OCI-LY1 (cell line): ENCODE measurements around the gene CFAP77.

Source experiments
- H2AFZ ChIP-seq: fragments of 200-600 bp; sonication (generic), shearing (Covaris generic); 2 replicates; pipeline ENCODE4 v1.6.0; 2014; ENCODE audit warnings: antibody characterized with exemption, mild to moderate bottlenecking, low read length
- H3F3A ChIP-seq: fragments of 200-600 bp; sonication (generic), shearing (Covaris generic); 2 replicates; pipeline ENCODE4 v1.6.0; 2014; ENCODE audit warnings: mild to moderate bottlenecking, antibody characterized with exemption, low read length, moderate library complexity; ENCODE audit not compliant: insufficient read depth
- H3K27ac ChIP-seq: fragments of 200-600 bp; sonication (generic); 2 replicates; pipeline ENCODE4 v1.5.1; 2014; ENCODE audit warnings: low read length, mixed run types, mild to moderate bottlenecking, low read depth; ENCODE audit not compliant: poor library complexity, severe bottlenecking
- H3K27me3 ChIP-seq: fragments of 200-600 bp; sonication (generic); 2 replicates; pipeline ENCODE4 v1.6.0; 2014; ENCODE audit warnings: antibody characterized with exemption, mild to moderate bottlenecking, low read length, moderate library complexity; ENCODE audit not compliant: insufficient read depth
- H3K36me3 ChIP-seq: fragments of 200-600 bp; sonication (generic); 2 replicates; pipeline ENCODE4 v1.6.1; 2014; ENCODE audit warnings: mild to moderate bottlenecking, antibody characterized with exemption, low read length, moderate library complexity, mixed read lengths; ENCODE audit not compliant: insufficient read depth
- H3K4me1 ChIP-seq: fragments of 200-600 bp; sonication (generic); 2 replicates; pipeline ENCODE4 v1.5.1; 2014; ENCODE audit warnings: mild to moderate bottlenecking, low read length, moderate library complexity; ENCODE audit not compliant: insufficient read depth, severe bottlenecking
- H3K4me2 ChIP-seq: fragments of 200-600 bp; sonication (generic), shearing (Covaris generic); 2 replicates; pipeline ENCODE4 v1.6.1; 2014; ENCODE audit warnings: low read length
- H3K4me3 ChIP-seq: fragments of 200-600 bp; sonication (generic); 2 replicates; pipeline ENCODE4 v1.5.1; 2014; ENCODE audit warnings: low read length, low read depth, mild to moderate bottlenecking, mixed read lengths; ENCODE audit not compliant: poor library complexity, severe bottlenecking
- H3K79me2 ChIP-seq: fragments of 200-600 bp; shearing (Covaris generic); 2 replicates; pipeline ENCODE4 v1.6.1; 2016; ENCODE audit warnings: mixed run types, low read length, mixed read lengths; ENCODE audit not compliant: insufficient read depth
- H3K9ac ChIP-seq: fragments of 200-600 bp; sonication (generic), shearing (Covaris generic); 2 replicates; pipeline ENCODE4 v1.6.1; 2014; ENCODE audit warnings: mild to moderate bottlenecking, low read length, mixed read lengths
- H3K9me2 ChIP-seq: fragments of 200-600 bp; sonication (generic), shearing (Covaris generic); 2 replicates; pipeline ENCODE4 v1.6.1; 2014; ENCODE audit warnings: low read depth, mild to moderate bottlenecking, low read length, mixed read lengths
- H3K9me3 ChIP-seq: fragments of 200-600 bp; shearing (Covaris generic); 2 replicates; pipeline ENCODE4 v1.6.1; 2014; ENCODE audit warnings: low read length, mixed read lengths
- H4K20me1 ChIP-seq: fragments of 200-600 bp; sonication (generic), shearing (Covaris generic); 2 replicates; pipeline ENCODE4 v1.6.0; 2016; ENCODE audit warnings: mild to moderate bottlenecking, low read length; ENCODE audit not compliant: insufficient read depth
- CTCF ChIP-seq: fragments of 200-600 bp; sonication (generic), shearing (Covaris generic); IDR thresholded peaks from 2 replicates; pipeline ENCODE4 v1.5.1; 2017; ENCODE audit warnings: mild to moderate bottlenecking, antibody characterized with exemption, low read length, moderate library complexity, mixed read lengths
- EZH2 ChIP-seq: fragments of 200-600 bp; sonication (generic), shearing (Covaris generic); IDR thresholded peaks from 2 replicates; pipeline ENCODE4 v1.8.0; 2017; ENCODE audit warnings: borderline replicate concordance, mixed run types, mild to moderate bottlenecking, antibody characterized with exemption, low read length, moderate library complexity, mixed read lengths

Gene CFAP77

GRCh38 chr9:132497731-132498130, 87.7 kb downstream of the CFAP77 start:
- Histone ChIP-seq H3K9me2 (no peaks in the 10 kb centered on the region), H4K20me1 (no peaks in the 10 kb centered on the region), H3F3A (no peaks in the 10 kb centered on the region), H3K4me1 (no peaks in the 10 kb centered on the region), H3K9ac (no peak overlapping the region), H2AFZ (no peak overlapping the region), H3K4me3 (no peak overlapping the region), H3K27ac (no peak overlapping the region), H3K79me2 (no peaks in the 10 kb centered on the region), H3K27me3 (peaks cover 3% of the 10 kb centered on the region; the same call in 1 of the 2 replicates), H3K4me2 (no peak overlapping the region), H3K36me3 (no peaks in the 10 kb centered on the region), H3K9me3 (no peaks in the 10 kb centered on the region)
- TF ChIP-seq EZH2 (no peak), CTCF (no peak)

- no peak overlapping the region for H3K4me2 ChIP-seq
Measured at GRCh38 chr9:132498531-132499210, 88.7 kb downstream of the CFAP77 start.

GRCh38 chr9:132499251-132499650, 89.2 kb downstream of the CFAP77 start:
- Histone ChIP-seq H3K9me3 (no peaks in the 10 kb centered on the region), H3K27me3 (peaks cover 3% of the 10 kb centered on the region; the same call in 1 of the 2 replicates), H2AFZ (no peak overlapping the region), H3F3A (no peaks in the 10 kb centered on the region), H3K79me2 (no peaks in the 10 kb centered on the region), H3K27ac (no peak overlapping the region), H4K20me1 (no peaks in the 10 kb centered on the region), H3K9ac (no peak overlapping the region), H3K4me2 (no peak overlapping the region), H3K9me2 (no peaks in the 10 kb centered on the region), H3K4me1 (no peaks in the 10 kb centered on the region), H3K4me3 (no peak overlapping the region), H3K36me3 (no peaks in the 10 kb centered on the region)
- TF ChIP-seq CTCF = no peak

More at GRCh38 chr9:132498531-132499210, 88.7 kb downstream of the CFAP77 start:
- H3F3A ChIP-seq = no peaks in the 10 kb centered on the region
- no peak overlapping the region for H3K9ac ChIP-seq
- H3K27me3 ChIP-seq = peaks cover 3% of the 10 kb centered on the region; the same call in 1 of the 2 replicates
- H3K9me3 ChIP-seq = no peaks in the 10 kb centered on the region
- no peak overlapping the region for H3K27ac ChIP-seq
- no peaks in the 10 kb centered on the region for H3K36me3 ChIP-seq
- H3K4me1 ChIP-seq = no peaks in the 10 kb centered on the region
- no peaks in the 10 kb centered on the region for H3K9me2 ChIP-seq
- H4K20me1 ChIP-seq = no peaks in the 10 kb centered on the region
- no peak for TF ChIP-seq EZH2
- TF ChIP-seq CTCF = no peak
- no peak overlapping the region for H2AFZ ChIP-seq
- H3K79me2 ChIP-seq = no peaks in the 10 kb centered on the region
- no peak overlapping the region for H3K4me3 ChIP-seq
